IMR-90 (cell line): ENCODE data around the gene LGALS4. TPM values are rescaled to one million over a fixed set of nuclear protein-coding genes. Genes with fewer than 3 reads are reported as not detected.

ENCODE experiments used
- ATAC-seq: fragments of 200-7000 bp; cut with Tn5 transposase; 2 replicates; pipeline ENCODE4 v1.9.1; 2020; ENCODE audit warnings: low read depth, mild to moderate bottlenecking, moderate library complexity
- BruUV-seq: library from RNA; stranded (reverse); fragments of 400-500 nt; replicated peaks from 2 replicates; lab custom pipeline; 2021; lab: Mats Ljungman, UMichigan
- CTCF ChIA-PET: fragments of 300-600 bp; formaldehyde crosslinking; extraction: SDS; loops from one replicate; lab custom pipeline; 2021; ENCODE audit warnings: antibody characterized with exemption; lab: Yijun Ruan, JAX
- POLR2A ChIA-PET: fragments of 300-600 bp; sonication (Branson Sonifier 250); formaldehyde crosslinking; loops from one replicate; lab custom pipeline; 2022; ENCODE audit warnings: antibody characterized with exemption; ENCODE audit not compliant: unreplicated experiment; lab: Charles Lee
- DNase-seq: peaks from one replicate; pipeline ENCODE4 v3.0.0; 2013
- H2AFZ ChIP-seq: replicated peaks from 2 replicates; pipeline ENCODE3; 2013; ENCODE audit warnings: low read length, mild to moderate bottlenecking; ENCODE audit not compliant: poor library complexity
- H2AK5ac ChIP-seq: 2 replicates; pipeline ENCODE4 v1.6.1; 2013; ENCODE audit warnings: low read depth, low read length, inconsistent platforms
- H2AK9ac ChIP-seq: replicated peaks from 2 replicates; pipeline ENCODE3; 2013; ENCODE audit warnings: mild to moderate bottlenecking, low read depth, low read length, moderate library complexity; ENCODE audit not compliant: poor library complexity
- H2BK120ac ChIP-seq: 2 replicates; pipeline ENCODE4 v1.6.1; 2013; ENCODE audit warnings: low read depth, low read length, inconsistent platforms
- H2BK15ac ChIP-seq: 3 replicates; pipeline ENCODE4 v1.6.1; 2013; ENCODE audit warnings: low read depth, low read length, inconsistent platforms
- H2BK20ac ChIP-seq: 2 replicates; pipeline ENCODE4 v1.6.1; 2013; ENCODE audit warnings: low read depth, mild to moderate bottlenecking, inconsistent platforms, low read length, moderate library complexity
- H2BK5ac ChIP-seq: 2 replicates; pipeline ENCODE4 v1.6.1; 2013; ENCODE audit warnings: mild to moderate bottlenecking, low read depth, low read length, inconsistent platforms; ENCODE audit not compliant: poor library complexity, severe bottlenecking
- H3K14ac ChIP-seq: replicated peaks from 2 replicates; pipeline ENCODE4 v1.6.1; 2013; ENCODE audit warnings: low read depth, low read length, inconsistent platforms
- H3K18ac ChIP-seq: 2 replicates; pipeline ENCODE4 v1.6.1; 2013; ENCODE audit warnings: low read depth, low read length, control low read depth
- H3K23ac ChIP-seq: 2 replicates; pipeline ENCODE4 v1.6.1; 2013; ENCODE audit warnings: low read depth, low read length, inconsistent platforms
- H3K27ac ChIP-seq: 2 replicates; pipeline ENCODE4 v1.5.1; 2013; ENCODE audit warnings: mild to moderate bottlenecking, control low read depth, low read length; ENCODE audit not compliant: insufficient read depth
- H3K27me3 ChIP-seq: 2 replicates; pipeline ENCODE4 v1.6.1; 2013; ENCODE audit warnings: low read length; ENCODE audit not compliant: control insufficient read depth, insufficient read depth
- H3K36me3 ChIP-seq: 2 replicates; pipeline ENCODE4 v1.6.1; 2013; ENCODE audit warnings: low read length, mixed read lengths; ENCODE audit not compliant: control insufficient read depth, insufficient read depth
- H3K4ac ChIP-seq: 2 replicates; pipeline ENCODE4 v1.6.1; 2013; ENCODE audit warnings: low read depth, low read length, inconsistent platforms
- H3K4me1 ChIP-seq: 2 replicates; pipeline ENCODE4 v1.6.1; 2013; ENCODE audit warnings: low read length, mixed read lengths; ENCODE audit not compliant: control insufficient read depth, insufficient read depth
- H3K4me2 ChIP-seq: 2 replicates; pipeline ENCODE4 v1.6.1; 2013; ENCODE audit warnings: low read depth, mild to moderate bottlenecking, control low read depth, low read length, moderate library complexity
- H3K4me3 ChIP-seq: 2 replicates; pipeline ENCODE4 v1.5.1; 2013; ENCODE audit warnings: low read depth, mild to moderate bottlenecking, control low read depth, low read length, moderate library complexity; ENCODE audit not compliant: insufficient read depth
- H3K56ac ChIP-seq: 2 replicates; pipeline ENCODE4 v1.6.1; 2013; ENCODE audit warnings: low read length, inconsistent platforms; ENCODE audit not compliant: insufficient read depth; ENCODE audit errors: extremely low read depth
- H3K79me1 ChIP-seq, 2 experiments: 2 replicates each; pipeline ENCODE4 v1.6.1; 2013; ENCODE audit warnings: low read length in 2 of 2, inconsistent platforms in 1 of 2, low read depth in 1 of 2
- H3K9ac ChIP-seq: 2 replicates; pipeline ENCODE4 v1.6.1; 2013; ENCODE audit warnings: low read depth, low read length, control low read depth
- H3K9me1 ChIP-seq: 2 replicates; pipeline ENCODE4 v1.6.1; 2013; ENCODE audit warnings: low read length, inconsistent platforms; ENCODE audit not compliant: insufficient read depth
- H3K9me3 ChIP-seq: 2 replicates; pipeline ENCODE4 v1.6.1; 2013; ENCODE audit warnings: low read length; ENCODE audit not compliant: control insufficient read depth, insufficient read depth
- H4K20me1 ChIP-seq: 2 replicates; pipeline ENCODE4 v1.6.1; 2013; ENCODE audit warnings: low read length, inconsistent platforms; ENCODE audit not compliant: insufficient read depth
- H4K5ac ChIP-seq: 2 replicates; pipeline ENCODE4 v1.6.1; 2013; ENCODE audit warnings: mild to moderate bottlenecking, low read depth, low read length, control low read depth
- H4K8ac ChIP-seq, 2 experiments: 2 replicates each; pipeline ENCODE4 v1.6.1; 2013; ENCODE audit warnings: low read depth in 2 of 2, low read length in 2 of 2, control low read depth in 1 of 2, inconsistent platforms in 1 of 2
- H4K91ac ChIP-seq: 2 replicates; pipeline ENCODE4 v1.6.1; 2013; ENCODE audit warnings: low read depth, low read length, inconsistent platforms; ENCODE audit not compliant: insufficient read depth
- CHD1 ChIP-seq: IDR thresholded peaks from 2 replicates; pipeline ENCODE4 v1.6.1; 2012; ENCODE audit warnings: low read depth, low read length, improper control_type of control experiment
- CTCF ChIP-seq: conservative IDR thresholded peaks from 2 replicates; pipeline ENCODE4 v1.5.1; 2012; ENCODE audit warnings: mild to moderate bottlenecking, low read depth, low read length, improper control_type of control experiment
- ELK1 ChIP-seq: fragments of 150-350 bp; IDR thresholded peaks from 2 replicates; pipeline ENCODE4 v1.6.1; 2016; ENCODE audit warnings: low read depth, mild to moderate bottlenecking, low read length, moderate library complexity, borderline replicate concordance
- FOS ChIP-seq: fragments of 150-350 bp; IDR thresholded peaks from 2 replicates; pipeline ENCODE4 v1.6.1; 2016; ENCODE audit warnings: low read depth, low read length
- MAFK ChIP-seq: IDR thresholded peaks from 2 replicates; pipeline ENCODE4 v1.6.1; 2012; ENCODE audit warnings: low read depth, low read length, improper control_type of control experiment
- MAZ ChIP-seq: IDR thresholded peaks from 2 replicates; pipeline ENCODE4 v1.6.1; 2012; ENCODE audit warnings: low read depth, mild to moderate bottlenecking, low read length, improper control_type of control experiment, moderate library complexity, borderline replicate concordance
- NFE2L2 ChIP-seq: fragments of 150-350 bp; IDR thresholded peaks from 2 replicates; pipeline ENCODE4 v1.6.1; 2016; ENCODE audit warnings: low read depth, mild to moderate bottlenecking, low read length
- POLR2A ChIP-seq: IDR thresholded peaks from 2 replicates; pipeline ENCODE4 v1.6.1; 2012; ENCODE audit warnings: mild to moderate bottlenecking, low read depth, low read length
- RAD21 ChIP-seq: IDR thresholded peaks from 2 replicates; pipeline ENCODE4 v1.6.1; 2012; ENCODE audit warnings: low read length, improper control_type of control experiment
- RCOR1 ChIP-seq: IDR thresholded peaks from 2 replicates; pipeline ENCODE4 v1.6.1; 2012; ENCODE audit warnings: mild to moderate bottlenecking, low read length, improper control_type of control experiment; ENCODE audit not compliant: insufficient replicate concordance
- RFX5 ChIP-seq: IDR thresholded peaks from 2 replicates; pipeline ENCODE4 v1.8.0; 2012; ENCODE audit warnings: low read depth, mild to moderate bottlenecking, low read length, moderate library complexity
- SMC3 ChIP-seq: fragments of 150-350 bp; IDR thresholded peaks from 2 replicates; pipeline ENCODE4 v1.6.1; 2016; ENCODE audit warnings: low read depth, mild to moderate bottlenecking, antibody characterized with exemption, low read length, moderate library complexity
- WGBS, 2 experiments: methylation state at CpG; one replicate each; pipeline versions ENCODE4 v1.1.5 to v1.1.7; 2013; ENCODE audit warnings: missing lambda C conversion rate in 2 of 2; ENCODE audit not compliant: insufficient read length in 1 of 2; ENCODE audit errors: extremely low coverage in 2 of 2; 5-methylcytosine and 5-hydroxymethylcytosine counted together
- dilution Hi-C: fragments of 300-500 bp; cut with HindIII; formaldehyde crosslinking; loops from one replicate; pipeline ENCODE4 v1.14.3; 2018; ENCODE audit warnings: low sequenced_read_pairs; ENCODE audit not compliant: unreplicated experiment
- in situ Hi-C: fragments of 300-500 bp; cut with MboI; formaldehyde crosslinking; loops from 3 replicates; pipeline ENCODE4 v1.14.3; 2019; ENCODE audit warnings: low sequenced_read_pairs, inconsistent platforms, mixed read lengths
- intact Hi-C: fragments of 100-400 bp; cut with micrococcal nuclease; formaldehyde crosslinking; loops from 2 replicates; pipeline ENCODE4 v1.10.0; 2022
- polyA plus RNA-seq, 3 experiments: library from polyadenylated mRNA; depleted of rRNA; stranded (reverse); fragments of >200 nt; gene quantifications; 2 replicates each; pipeline ENCODE4 v1.2.3, GENCODE V29; 2012; ENCODE audit warnings: low replicate concordance in 1 of 3
- total RNA-seq: library from RNA; depleted of rRNA; stranded (reverse); fragments of >200 nt; gene quantifications from 2 replicates; pipeline ENCODE4 v1.2.3, GENCODE V29; 2012

Gene LGALS4
- total and polyA plus RNA-seq, 2 of the 4 experiments (the other 2 are of a cell fraction), result 0.29 TPM; not detected in 1

- ATAC-seq (no peak), DNase-seq (no peak)
- no peak overlapping the region for H2AK5ac ChIP-seq
- BruUV-seq, result no TSS peak
- TF ChIP-seq RAD21 (no peak), RCOR1 (no peak), CTCF (no peak), NFE2L2 (no peak), MAZ (no peak), FOS (no peak), ELK1 (no peak), POLR2A (no peak), CHD1 (no peak), RFX5 (no peak), SMC3 (no peak), MAFK (no peak)
- no peak overlapping the region for H2BK15ac ChIP-seq
- H2AFZ ChIP-seq, result no peak overlapping the region
- no peak overlapping the region for H2BK5ac ChIP-seq
- H2BK120ac ChIP-seq, result no peak overlapping the region
- H3K56ac ChIP-seq, result no peak overlapping the region
- POLR2A ChIA-PET, result no interaction called here
- no peak overlapping the region for H3K23ac ChIP-seq
- no peaks in the 10 kb centered on the region for H3K79me1 ChIP-seq
- no peaks in the 10 kb centered on the region for H3K4me1 ChIP-seq
- H3K9me1 ChIP-seq, result no peaks in the 10 kb centered on the region
- H3K4ac ChIP-seq, result no peak overlapping the region
- H3K18ac ChIP-seq, result no peak overlapping the region
- H3K14ac ChIP-seq, result no peak overlapping the region
- H2BK20ac ChIP-seq, result no peak overlapping the region
- H4K91ac ChIP-seq, result no peak overlapping the region
- no peak overlapping the region for H3K9ac ChIP-seq
- H3K9me3 ChIP-seq, result no peaks in the 10 kb centered on the region
- dilution Hi-C loops (no loop called here), in situ Hi-C loops (no loop called here), intact Hi-C loops (no loop called here)
- no CpG with 5 or more reads among the region's 7 CpGs for WGBS, 2 experiments
- CTCF ChIA-PET, result no interaction called here
- H4K8ac ChIP-seq, result no peak overlapping the region
- no peaks in the 10 kb centered on the region for H4K20me1 ChIP-seq
- H3K4me3 ChIP-seq, result no peak overlapping the region
- H3K27ac ChIP-seq, result no peak overlapping the region
- no peaks in the 10 kb centered on the region for H3K36me3 ChIP-seq
- no peak overlapping the region for H4K5ac ChIP-seq
- no peak overlapping the region for H3K4me2 ChIP-seq
- peaks cover 17% of the 10 kb centered on the region for H3K27me3 ChIP-seq
- H2AK9ac ChIP-seq, result no peak overlapping the region
Observed at GRCh38 chr19:38780443-38780842, 32.3 kb downstream of the LGALS4 start.
